ENCODE measurements around the gene KCMF1.

GRCh38 chr2:85016446-85016845 lies 45.5 kb downstream of the KCMF1 start:
- TF ChIP-seq CTCF (IDR thresholded peaks at IDR 0.05) (no peak), POLR2A (IDR thresholded peaks at IDR 0.05) (no peak), POLR2AphosphoS5 (IDR thresholded peaks at IDR 0.05) (no peak)

All from transverse colon (tissue), 4 donors.